Panc1 (cell line): ENCODE measurements around the gene ATP6V1D.

Experiments used
- POLR2AphosphoS5 ChIP-seq: IDR thresholded peaks from 2 replicates; pipeline ENCODE4 v1.6.1; 2012; ENCODE audit warnings: mild to moderate bottlenecking, low read depth, low read length, moderate library complexity
- SIN3A ChIP-seq: IDR thresholded peaks from 2 replicates; pipeline ENCODE4 v1.6.1; 2012; ENCODE audit warnings: low read depth, mild to moderate bottlenecking, low read length, moderate library complexity, borderline replicate concordance; ENCODE audit not compliant: insufficient read depth
- TF ChIP-seq, protein P1 (sequence below): fragments of 450-650 bp; IDR thresholded peaks from 2 replicates; pipeline ENCODE4 v1.5.1; 2017; ENCODE audit warnings: mild to moderate bottlenecking

DNA sequence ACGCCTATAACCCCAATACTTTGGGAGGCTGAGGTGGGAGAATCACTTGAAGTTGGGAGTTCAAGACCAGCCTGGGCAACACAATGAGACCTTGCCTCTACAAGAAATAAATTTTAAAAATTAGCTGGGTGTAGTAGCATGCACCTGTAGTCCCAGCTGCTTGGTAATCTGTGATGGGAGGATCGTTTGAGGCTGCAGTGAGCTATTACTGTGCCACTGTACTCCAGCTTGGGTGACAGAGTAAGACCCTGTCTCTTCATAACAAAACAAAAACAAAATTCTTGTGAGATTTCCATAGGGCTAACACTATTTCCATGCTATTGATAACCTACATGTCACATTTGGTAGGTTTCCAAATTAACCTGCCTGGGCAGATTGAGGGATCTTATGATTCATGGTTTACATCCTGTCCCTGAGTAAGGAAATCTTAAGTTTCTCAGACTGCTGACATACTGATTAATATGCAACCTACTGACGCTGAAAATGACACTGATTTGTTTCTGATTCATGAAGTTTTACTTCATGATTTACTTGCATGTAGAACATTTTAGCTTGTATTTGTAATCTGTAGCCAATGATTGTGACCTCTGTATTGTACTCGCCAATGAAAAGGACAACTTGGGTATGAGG, 15.9 kb downstream of the ATP6V1D start:
- TF ChIP-seq, protein P1, sequence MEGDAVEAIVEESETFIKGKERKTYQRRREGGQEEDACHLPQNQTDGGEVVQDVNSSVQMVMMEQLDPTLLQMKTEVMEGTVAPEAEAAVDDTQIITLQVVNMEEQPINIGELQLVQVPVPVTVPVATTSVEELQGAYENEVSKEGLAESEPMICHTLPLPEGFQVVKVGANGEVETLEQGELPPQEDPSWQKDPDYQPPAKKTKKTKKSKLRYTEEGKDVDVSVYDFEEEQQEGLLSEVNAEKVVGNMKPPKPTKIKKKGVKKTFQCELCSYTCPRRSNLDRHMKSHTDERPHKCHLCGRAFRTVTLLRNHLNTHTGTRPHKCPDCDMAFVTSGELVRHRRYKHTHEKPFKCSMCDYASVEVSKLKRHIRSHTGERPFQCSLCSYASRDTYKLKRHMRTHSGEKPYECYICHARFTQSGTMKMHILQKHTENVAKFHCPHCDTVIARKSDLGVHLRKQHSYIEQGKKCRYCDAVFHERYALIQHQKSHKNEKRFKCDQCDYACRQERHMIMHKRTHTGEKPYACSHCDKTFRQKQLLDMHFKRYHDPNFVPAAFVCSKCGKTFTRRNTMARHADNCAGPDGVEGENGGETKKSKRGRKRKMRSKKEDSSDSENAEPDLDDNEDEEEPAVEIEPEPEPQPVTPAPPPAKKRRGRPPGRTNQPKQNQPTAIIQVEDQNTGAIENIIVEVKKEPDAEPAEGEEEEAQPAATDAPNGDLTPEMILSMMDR, result no peak
- TF ChIP-seq SIN3A (no peak), POLR2AphosphoS5 (no peak)
